HG03095 (cell line): ENCODE results near the gene EPS15.

Source experiments
- ATAC-seq: cut with Tn5 transposase; IDR thresholded peaks from one replicate; pipeline ENCODE4 v1.9.1; 2021; ENCODE audit warnings: moderate library complexity; ENCODE audit not compliant: unreplicated experiment

EPS15 gene

DNA sequence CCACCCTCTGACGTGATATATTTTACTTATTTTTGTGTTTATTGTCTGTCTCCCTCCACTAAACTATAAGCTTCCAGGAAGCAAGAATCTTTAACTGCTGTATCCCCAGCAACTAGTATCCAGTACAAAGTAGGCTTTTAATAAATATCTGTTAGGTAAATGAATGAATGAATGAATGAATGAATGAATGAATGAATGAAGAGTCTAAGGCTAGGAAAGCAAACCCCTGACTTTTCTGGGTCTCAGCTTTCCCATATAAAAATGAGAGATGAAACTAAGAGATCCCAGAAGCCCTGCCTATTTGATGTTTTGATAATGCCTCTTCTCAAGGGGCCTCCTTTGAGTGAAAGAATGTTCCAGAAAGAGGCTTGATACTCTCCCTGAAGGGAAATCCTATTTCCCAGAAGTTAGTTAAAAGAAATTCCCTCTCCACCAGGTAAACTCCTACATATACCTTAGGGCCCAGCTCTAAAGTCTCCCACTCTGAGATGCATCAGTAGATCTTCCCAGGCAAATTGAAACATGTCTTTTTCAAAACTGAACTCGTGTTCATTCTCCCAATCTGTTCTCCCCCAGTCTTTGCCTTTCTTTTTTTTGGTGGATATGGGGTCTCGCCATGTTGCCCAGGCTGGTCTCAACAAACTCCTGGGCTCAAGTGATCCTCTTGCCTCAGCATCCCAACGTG, 196.5 kb downstream of the EPS15 start:
- ATAC-seq = no peak

DNA sequence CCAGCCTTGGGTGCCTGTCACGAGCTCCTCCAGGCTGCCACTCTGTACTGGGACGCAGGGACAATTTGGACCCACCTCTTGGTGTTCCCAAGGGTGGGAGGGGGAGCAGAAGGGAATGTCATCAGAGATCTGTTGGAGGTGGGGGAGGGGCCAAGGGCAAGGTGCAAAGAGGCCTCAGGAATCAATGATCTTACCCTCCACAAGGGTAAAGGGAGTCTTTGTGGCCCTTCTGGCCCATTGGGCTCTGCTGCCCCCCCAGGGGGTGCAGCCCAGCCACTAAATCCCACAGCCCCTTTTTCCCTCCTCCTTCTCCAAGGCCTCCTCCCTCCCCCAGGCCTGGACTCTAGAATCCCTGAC, 197.2 kb downstream of the EPS15 start:
- ATAC-seq = no peak

DNA sequence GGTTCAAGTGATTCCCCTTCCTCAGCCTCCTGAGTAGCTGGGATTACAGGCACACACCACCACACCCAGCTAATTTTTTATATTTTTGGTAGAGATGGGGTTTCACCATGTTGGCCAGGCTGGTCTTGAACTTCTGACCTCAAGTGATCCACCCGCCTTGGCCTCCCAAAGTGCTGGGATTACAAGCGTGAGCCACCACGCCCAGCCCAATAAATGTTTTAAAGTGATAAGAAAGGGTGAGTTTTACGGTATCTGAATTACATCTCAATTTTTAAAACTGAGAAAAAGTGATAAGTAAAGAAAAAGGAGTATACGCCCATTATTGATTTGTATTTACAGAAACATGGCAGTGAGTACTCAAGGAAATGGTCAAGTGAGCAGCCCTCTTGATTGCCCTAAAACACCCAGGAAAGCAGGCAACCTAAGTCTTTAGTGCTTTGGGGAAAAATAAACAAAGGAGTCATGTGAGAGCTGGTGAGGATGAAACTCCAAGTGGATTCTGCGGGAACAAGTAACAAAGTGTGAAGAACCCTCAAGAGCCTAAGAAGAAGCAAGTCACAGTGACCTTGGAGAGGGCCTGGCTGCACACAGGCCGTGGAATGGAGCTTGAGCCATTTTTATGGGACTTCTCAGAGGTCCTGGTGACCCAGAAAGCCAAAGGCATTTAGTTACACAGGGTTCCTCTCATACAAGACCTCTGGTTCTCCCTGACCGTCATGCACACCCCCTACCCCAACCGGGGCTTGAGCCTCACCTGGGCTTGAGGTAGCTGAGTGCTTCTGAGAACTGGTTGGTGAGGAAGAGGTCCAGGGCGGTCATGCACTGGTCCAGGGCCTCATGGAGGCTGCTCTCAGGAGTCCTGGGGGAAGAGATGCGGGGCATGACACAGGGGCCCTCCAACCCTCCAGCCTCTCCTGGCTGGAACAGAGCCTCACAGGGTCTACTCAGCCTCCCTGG, 197.8 kb downstream of the EPS15 start:
- no peak for ATAC-seq

DNA sequence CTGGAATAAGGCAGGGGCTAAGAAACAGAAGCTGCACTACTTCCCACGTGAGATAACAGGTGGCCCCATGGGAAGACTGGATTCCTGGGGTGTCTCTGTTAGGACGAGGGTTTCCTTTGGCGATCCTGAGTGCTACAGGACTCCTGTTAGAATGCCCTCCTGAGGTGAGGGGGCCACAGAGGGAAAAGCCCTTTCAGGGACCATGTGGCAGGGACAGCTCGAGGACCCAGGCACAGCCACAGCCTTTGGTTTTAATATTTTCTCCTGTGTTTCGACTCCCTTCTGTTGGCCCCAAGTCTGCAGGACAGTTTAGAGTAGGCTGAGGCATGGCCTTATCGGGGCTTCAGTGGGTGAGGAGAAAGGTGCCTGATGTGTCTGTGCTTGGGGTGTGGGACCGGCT, 201.3 kb downstream of the EPS15 start:
- ATAC-seq = no peak

DNA sequence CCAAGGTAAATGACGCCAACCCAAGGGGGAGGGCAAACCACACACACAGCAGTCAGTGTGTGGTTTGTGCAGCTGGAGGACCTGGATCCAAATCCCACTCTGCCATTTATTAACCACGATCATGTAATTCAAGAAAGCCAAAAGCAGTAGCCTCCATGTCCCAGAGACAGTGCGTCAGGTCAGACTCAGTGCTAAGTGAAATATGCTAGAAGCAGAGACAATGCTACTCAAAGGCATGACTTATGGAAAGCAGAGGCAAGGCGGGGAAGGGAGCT, 202.3 kb downstream of the EPS15 start:
- no peak for ATAC-seq

DNA sequence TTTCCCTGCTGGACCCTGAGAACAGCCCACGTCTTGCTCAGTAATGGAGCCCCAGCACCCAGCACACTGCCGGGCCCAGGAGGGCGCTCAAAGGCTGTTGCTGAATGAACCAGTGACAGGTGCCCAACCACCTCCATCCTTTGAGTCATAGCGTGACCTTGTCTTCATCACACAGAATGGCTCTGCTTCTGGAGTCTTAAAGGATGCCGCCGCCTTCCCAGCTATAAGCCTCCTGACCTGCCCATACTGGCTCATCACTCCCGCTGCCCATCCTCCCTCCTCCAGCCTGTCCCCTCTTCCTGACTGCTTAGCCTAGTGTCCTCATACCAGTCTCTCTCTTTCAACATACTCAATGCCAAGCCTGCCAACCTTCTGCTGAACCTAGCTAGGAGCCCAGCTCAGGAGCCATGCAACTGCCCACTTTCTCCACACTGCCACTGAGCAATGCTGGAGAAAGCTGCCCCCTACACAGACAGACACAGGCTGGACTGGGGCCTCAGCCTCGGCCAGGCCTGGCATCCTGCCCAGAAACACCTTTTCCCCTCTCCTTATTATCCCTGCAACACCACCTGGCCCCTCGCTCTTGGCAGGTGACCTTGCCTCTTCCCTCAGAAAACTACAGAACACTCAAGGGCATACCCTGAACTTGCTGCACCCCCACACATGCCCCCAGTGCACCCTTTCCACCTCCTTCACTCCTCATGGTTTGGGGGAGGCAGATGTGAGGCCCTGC, 202.8 kb downstream of the EPS15 start:
- no peak for ATAC-seq

DNA sequence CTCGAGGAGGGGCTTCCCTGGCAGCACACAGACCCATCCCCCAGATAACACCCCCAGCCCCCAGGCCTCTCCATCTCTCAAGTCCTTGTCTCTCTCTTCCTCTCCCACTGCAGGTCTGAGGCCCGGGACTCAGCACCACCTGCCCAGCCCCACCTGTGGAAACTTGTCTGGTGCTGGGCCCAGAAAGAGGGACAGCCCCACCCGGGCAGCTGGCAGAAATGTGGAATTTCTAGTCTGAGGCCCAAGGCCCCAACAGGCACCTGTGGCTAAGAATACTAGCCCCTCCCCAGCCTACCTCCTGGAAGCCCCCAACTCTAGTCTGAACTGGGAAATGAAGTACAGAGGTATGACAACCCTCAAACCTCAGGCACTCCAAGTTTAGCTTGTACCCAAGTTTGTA, 204.1 kb downstream of the EPS15 start:
- ATAC-seq = no peak

DNA sequence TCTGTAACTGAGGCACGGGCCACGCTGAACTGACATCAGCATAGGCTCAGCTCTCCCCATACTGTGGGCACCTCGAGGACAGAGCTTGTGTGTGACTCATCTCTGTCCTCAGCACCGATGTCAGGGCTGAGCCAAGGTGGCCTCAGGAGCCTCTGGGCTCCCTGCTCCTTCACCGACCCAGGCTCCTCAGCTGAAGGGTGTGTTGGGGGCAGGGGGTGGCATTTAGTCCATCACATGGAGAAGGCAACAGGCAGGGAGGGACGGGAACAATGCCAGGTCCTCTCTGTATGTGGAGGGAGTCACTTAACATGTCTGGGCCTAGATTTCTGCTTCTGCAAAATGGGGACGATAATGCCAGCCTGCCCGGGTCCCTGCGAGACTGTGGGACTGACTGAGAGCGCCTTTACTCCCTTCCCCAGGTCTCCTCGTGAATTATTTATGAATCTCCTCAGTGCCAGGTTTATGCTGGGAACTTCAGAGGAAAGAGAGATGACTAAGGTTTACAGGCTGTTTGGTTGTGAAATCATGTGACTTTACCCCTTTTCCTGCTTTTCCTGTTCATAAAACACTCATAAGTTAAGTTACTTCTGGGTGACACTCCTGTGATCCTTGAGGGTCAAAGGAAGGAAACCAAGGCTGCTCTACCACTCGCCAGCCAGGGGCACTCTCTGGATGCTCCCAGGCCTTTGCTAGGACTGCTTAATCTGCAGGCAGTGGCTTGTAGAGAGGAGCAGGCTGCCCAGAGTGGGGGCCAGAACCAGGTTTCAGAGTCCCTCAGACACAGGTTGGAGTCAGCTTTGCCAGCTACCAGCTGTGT, 204.9 kb downstream of the EPS15 start:
- ATAC-seq = no peak

DNA sequence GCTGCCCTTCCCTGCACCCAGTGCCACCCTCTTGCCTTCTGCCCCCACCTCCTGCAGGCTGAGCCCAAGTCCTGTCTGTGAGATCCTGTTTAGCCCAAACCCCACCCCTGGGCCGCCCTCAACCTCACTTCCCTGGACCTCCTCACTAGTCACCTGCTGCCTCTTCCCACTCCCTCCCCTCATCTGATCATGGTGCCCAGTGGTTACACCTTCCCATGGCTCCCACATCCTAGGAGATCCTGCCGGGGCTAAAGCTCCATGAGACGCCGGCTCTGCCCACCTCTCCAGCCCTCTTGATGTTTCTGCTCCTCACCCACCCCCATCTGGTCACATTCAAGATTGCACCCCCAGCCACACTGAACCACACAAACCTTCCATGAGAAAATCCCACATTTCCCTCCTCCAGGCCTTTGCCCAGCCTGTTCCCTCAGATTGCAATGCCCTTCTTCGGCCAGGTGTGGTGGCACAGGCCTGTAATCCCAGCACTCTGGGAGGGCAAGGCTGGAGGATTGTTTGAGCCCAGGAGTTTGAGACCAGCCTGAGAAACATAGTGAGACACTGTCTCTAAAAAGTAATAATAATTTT, 205.7 kb downstream of the EPS15 start:
- no peak for ATAC-seq

DNA sequence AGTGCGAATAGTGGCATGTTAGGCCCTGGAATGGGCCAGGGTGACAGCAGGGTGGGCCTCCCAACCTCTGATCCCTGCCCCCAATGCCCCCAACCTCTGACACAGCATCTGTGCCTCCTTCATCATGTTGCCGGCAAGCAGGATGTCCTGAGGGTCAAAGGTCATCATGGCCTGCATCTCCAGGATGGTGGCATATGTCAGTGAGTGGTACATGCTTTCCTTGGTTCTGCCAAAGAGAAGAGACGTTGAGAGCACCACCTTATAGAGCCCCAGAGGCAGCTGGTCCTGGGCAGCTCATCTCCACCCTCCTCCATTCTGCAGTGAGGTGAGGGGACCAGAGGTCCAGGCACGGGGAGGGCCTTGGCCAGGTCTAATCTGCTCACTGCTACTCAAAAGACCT, 206.3 kb downstream of the EPS15 start:
- ATAC-seq = no peak

DNA sequence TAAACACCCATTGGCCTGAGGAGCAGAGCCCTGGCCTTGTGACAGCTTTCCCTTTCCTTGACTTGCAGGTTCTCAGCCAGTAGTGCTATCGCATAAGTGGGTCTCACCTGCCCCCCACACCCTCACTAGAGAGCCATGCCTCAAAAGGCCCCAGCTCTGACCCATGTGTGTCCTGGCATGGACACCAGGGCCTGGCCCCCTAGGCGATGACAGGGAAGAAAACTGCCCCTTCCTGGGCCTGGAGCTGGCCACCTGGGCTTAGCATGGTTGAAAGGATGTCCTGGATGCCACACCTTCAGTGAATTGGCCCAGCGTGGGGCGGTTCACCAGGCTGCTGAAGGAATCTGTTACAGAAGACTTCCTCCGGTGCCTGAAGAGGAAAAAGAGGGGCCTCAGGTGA, 207.2 kb downstream of the EPS15 start:
- no peak for ATAC-seq

DNA sequence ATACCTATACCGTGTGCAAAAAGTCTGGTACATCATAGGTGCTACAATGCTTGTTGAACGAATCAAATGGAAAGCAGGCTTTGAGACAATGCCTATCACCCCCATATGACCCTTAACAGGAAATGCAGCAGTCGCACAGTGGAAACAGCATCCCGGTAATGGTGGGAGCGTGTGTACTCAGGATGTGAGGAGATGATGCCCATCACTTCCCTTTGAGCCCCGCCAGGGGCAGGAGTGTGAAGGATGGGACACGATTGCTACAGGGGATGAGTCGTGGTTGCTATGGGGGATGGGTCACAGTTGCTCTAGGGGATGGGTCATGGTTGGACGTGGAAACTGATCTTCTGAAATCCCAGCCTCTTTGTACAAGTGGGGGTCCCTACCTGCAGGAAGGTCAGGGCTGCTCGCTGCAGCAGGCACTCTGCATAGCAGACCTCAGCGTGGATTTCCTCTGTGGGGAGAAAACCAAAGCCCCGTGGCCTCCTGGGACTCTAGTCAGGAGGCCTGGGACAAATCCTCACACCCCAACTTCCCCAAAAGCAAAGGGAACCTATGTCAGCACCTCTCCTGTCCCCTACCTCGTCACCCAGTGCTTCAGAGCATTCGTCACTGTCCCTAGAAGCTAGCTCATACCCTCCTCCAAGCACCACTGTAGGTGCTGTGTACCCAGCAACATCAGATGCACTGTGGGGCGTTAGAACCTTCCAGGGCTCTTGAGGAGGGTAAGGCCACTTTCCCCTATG, 208.0 kb downstream of the EPS15 start:
- no peak for ATAC-seq

DNA sequence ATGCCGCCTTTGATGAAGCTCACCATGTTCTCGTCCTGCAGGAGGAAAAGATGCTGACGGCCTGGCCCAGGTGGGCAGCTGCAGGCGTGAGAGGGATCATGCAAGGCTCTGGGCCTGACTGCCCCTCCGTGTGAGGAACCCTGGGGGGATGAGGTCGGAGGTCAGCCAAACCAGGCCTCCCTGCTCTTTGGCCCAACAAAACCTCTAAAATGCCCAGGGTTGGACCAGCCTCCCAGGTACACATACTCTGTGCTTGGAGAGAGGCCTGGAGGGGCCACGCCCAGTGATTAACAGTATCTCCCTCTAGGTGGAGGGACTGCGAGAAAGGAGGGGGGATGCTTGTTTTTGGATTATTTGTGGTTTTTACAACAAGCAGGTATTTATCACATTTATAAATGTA, 209.8 kb downstream of the EPS15 start:
- no peak for ATAC-seq

DNA sequence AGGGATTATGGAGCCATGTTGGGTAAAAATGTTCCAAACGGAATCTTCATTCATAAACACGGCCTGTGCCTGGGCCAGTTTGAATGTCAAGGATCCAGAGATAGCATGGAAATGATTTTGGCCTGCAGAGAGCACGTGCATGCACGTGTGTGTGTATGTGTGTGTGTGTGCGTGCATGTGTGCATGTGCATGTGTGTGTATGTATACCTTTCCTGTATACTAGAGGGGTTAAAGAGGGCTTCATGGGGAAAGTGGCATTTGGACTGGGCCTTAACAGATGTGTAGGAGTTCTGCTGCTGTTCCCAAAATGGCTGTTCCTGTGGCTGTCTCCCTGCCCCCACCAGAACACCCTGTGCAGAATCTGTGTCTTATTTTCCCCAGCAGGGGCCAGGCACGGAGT, 210.4 kb downstream of the EPS15 start:
- ATAC-seq = no peak

DNA sequence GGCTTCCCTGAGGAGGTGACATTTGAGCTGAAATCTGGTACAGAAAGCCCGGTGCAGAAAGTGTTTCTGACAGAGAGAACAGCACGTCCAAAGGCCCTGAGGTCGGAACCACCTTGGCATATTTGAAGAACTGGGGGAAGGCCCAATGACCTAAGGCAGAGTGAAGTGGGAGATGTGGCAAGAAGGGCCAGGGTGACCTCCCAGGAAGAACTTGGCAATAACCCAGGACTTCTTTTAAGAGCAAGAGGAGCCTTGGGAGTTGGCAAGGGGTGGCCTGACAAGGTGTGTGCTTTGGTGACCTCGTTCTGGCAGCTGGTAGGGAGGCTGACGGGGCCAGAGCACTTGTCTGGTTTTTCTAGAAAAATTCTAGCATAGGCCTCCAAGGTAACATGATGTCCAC, 212.1 kb downstream of the EPS15 start:
- ATAC-seq = no peak

DNA sequence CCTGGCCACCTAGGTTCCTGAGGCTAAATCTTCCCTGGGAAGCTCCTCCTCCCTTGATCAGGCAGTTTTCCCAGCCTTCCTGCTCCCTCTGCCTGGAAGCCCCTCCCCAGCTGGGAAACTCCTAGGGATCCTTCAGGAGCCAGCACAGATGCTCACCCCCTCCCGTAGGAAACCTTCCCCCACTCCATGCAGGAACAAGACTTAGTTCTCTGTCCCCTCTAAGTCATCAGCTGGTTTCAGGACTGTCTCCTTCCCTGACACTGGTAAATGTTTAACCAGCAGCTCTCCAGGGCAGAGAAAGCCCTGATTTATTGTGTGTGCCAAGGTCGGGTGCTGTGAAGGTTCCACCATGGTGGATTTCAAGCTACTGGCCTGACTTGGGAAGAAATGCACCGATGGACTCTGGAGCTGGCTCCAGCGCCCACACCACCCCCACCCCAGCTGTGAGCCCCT, 213.7 kb downstream of the EPS15 start:
- no peak for ATAC-seq

DNA sequence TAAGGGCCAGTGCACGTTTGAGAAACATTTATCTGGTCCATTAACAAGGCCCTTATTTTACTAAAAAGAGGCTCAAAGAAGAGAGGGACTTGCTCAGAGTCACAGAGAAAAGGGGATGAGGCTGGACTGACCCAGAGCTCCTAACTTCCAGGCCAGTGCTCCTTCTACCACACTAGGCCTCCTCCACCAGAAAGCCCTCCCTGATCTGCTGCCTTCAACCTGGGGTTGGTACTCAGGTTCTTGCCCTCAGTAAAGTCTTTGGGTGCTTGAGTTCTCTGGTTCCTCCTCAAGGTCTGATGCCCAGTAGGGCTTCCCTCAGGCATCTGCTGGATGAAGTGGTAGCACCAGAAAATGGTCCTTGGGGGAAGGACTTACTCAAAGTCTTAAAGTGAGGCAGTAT, 214.7 kb downstream of the EPS15 start:
- ATAC-seq = no peak
